ENCODE data around the gene FAM120C. TPM values are rescaled to one million over a fixed set of nuclear protein-coding genes. Genes with fewer than 3 reads are reported as not detected.

Gene FAM120C
- 3.7 TPM for polyA plus RNA-seq (2012; ENCODE audit: insufficient read depth, insufficient read length)

- no peak for DNase-seq (ENCODE audit: low read depth, low spot score)
Measured at GRCh38 chrX:54182864-54183613, at the start of gene FAM120C. FAM120C (minus strand) TSS chrX:54183254; CDS start chrX:54183198, 56 bp downstream.

DNA sequence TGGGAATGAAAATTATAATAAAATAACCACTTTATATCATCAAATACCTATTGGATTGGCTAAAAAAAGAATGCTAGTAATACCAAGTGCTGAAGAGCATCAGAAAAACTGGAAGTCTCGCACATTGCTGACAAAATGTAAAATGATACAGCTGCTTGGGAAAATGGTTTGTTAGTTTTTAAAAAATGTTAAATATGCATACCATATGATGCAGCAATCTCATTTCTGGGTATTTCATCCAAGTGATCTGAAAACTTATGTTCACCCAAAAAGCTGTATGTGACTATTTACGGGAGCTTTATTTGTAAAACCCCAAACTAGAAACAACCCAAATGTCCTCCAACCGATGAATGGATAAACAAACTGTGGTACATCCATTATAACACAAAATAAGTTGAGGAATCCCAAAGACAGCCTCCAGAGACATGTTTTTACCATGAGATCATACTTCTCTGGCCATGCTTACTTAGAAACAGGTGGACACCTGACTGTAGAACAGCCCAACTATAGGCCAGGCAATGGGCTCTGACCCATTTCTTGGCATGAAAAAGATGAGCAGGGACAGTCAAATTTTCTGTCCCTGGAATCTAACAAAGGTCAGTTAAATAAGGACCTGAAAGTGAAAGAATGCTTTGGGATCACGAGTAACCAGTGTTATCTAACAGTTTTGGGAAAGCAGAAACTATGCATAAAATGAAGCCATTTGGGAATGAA is 47.5 kb upstream of the FAM120C start:
- H3K4me3 ChIP-seq (ENCODE audit: low read length) = no peak overlapping the region
- DNase-seq (ENCODE audit: low read depth, low spot score) = no peak

More at GRCh38 chrX:54182864-54183613, at the start of gene FAM120C:
- H3K4me3 ChIP-seq (ENCODE audit: low read length) = peak within 1 kb of the TSS; percentile 71

GRCh38 chrX:54223581-54223980 is 40.5 kb upstream of the FAM120C start:
- no peak for DNase-seq (ENCODE audit: low read depth, low spot score)
- H3K4me3 ChIP-seq (ENCODE audit: low read length) = no peak overlapping the region

- DNase-seq (ENCODE audit: low read depth, low spot score) = no peak
- no peak overlapping the region for H3K4me3 ChIP-seq (ENCODE audit: low read length)
Measured at GRCh38 chrX:54213603-54214002, 30.5 kb upstream of the FAM120C start.

DNA sequence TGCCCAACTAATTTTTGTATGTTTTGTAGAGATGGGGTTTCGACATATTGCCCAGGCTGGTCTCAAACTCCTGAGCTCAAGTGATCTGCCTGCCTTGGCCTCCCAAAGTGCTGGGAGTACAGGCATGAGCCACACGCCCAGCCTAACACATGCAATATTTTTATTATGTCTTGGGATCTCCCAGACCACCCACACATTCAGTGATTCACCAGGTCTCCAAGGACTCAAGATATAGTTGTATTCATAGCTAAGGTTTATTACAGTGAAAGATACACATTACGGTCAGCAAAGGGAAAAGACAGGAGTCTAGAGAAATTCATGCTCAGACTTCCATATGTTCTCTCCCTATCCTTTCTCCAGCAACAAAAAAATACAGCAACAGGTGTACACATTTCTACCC is 25.5 kb upstream of the FAM120C start:
- H3K4me3 ChIP-seq (ENCODE audit: low read length) = no peak overlapping the region
- DNase-seq (ENCODE audit: low read depth, low spot score) = no peak

DNA sequence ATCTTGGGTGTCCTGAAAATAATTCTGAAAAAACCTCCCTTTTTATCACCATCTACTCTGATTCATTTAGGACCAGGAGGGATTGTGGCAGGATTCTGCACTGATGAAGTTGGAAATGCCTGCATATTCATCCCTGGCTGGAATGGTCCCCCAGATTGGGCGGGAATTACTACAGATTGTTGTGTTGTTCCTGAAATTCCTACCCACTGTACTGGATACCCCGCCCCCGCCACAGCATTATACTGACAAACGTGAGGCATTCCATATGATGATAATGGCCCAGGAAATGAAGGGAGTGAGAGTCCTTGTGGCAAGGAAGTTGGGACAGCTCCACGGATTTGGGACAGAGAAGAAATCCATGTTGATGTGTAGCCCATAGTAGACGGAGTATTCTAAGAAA is 15.2 kb upstream of the FAM120C start:
- no peak for DNase-seq (ENCODE audit: low read depth, low spot score)
- H3K4me3 ChIP-seq (ENCODE audit: low read length) = no peak overlapping the region

GRCh38 chrX:54194982-54195588 is 12.0 kb upstream of the FAM120C start:
- no peak overlapping the region for H3K4me3 ChIP-seq (ENCODE audit: low read length)
- no peak for DNase-seq (ENCODE audit: low read depth, low spot score)

- H3K4me3 ChIP-seq (ENCODE audit: low read length) = no peak overlapping the region
- DNase-seq (ENCODE audit: low read depth, low spot score) = no peak
Measured at GRCh38 chrX:54193085-54193821, 10.2 kb upstream of the FAM120C start.

GRCh38 chrX:54184474-54184873 is 1.4 kb upstream of the FAM120C start:
- no peak overlapping the region for H3K4me3 ChIP-seq (ENCODE audit: low read length)

DNA sequence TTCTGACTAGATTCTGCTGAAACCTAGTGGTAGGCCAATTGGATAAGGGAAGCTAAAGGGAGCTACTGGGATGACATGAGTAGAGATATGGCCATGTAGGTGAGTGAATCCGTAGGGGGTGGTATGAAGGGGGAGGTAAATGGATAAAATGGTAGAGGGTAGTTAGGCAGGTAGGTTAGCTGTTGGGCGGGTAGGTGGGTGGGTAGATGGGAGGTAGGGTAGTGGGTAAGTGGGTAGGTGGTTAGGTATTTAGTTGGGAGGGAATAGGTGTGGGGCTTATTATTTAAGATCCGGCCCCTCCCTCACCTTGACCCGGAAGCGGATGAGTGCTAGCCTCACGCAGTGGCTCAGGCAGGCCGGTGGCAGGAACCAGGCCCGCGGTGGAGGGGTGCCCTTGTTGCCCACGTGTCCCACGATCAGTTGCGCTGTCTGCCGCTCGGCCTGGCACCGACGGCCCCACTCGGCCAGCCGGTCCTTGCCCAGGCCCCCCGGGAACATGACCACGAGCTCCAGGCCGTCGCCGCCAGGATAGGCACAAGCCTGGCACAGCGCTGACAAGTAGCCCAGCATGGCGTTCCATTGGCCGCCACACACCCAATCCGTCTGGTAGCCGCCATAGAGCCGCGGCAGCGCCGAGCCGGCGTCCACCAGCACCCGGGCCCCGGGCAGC is 725 bp downstream of the FAM120C start:
- H3K4me3 ChIP-seq (ENCODE audit: low read length) = peak overlapping the region; percentile 71
- peak; percentile 52 for DNase-seq (ENCODE audit: low read depth, low spot score)

More at GRCh38 chrX:54184474-54184873, 1.4 kb upstream of the FAM120C start:
- DNase-seq (ENCODE audit: low read depth, low spot score) = no peak

- peak; percentile 51 for DNase-seq (ENCODE audit: low read depth, low spot score)
- peak overlapping the region; percentile 71 for H3K4me3 ChIP-seq (ENCODE audit: low read length)
Measured at GRCh38 chrX:54181202-54181953, 1.7 kb downstream of the FAM120C start.

DNA sequence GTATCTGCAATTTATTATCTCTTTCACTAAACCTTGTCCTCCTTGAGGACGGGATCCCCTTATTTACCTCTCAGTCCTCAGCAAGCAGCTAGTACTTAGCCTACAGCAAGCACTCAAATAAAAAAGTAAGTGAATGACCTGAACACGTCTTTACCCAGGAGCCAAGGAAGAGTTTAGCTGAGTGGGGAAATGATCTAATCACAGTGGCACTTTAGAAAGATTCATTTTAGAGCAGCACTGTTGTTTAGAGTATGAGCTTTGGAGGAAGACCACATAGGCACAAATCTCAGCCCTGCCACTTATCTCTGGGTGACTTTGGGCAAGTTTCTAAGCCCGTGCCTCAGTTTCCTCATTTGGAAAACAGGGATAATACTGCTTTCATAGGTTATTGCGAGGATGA is 2.7 kb downstream of the FAM120C start:
- DNase-seq (ENCODE audit: low read depth, low spot score) = no peak
- no peak overlapping the region for H3K4me3 ChIP-seq (ENCODE audit: low read length)

DNA sequence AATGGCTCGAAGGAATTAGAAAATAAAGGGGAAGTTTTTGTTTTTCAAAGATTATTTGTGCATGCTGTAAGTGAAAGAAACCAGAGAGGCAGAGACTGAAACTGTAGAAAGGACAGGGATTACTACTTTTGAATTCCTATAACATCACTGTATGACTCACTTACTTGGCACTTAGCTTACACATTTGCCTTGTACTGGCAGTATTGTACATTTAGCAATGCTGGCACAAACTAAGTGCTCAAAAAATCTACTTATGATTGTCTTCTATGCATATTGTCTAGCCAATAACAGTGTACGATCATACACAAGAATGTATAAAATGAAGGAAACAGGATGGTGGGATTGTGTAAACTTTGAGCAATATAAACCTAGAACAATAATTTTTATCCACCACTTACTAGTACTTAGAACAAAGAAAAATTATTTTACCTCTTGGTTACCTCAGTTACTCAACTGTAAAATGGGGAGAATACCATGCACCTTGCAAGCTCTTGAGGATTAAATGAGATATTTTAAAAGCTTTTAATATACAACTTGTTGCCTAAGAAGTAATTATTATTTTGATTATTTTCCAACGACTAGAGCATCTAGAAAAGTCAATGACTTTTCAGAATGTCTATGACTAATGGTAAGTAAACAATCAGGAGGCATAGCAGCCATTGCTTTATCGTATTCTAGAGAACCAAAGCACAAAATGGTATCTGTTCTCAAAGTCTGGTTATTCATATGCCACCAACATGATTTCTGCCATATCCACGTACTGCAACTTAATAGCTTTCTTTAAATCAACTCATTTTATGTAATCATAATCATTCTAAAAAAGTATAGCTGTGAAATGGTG is 4.7 kb downstream of the FAM120C start:
- no peak for DNase-seq (ENCODE audit: low read depth, low spot score)
- H3K4me3 ChIP-seq (ENCODE audit: low read length) = no peak overlapping the region

DNA sequence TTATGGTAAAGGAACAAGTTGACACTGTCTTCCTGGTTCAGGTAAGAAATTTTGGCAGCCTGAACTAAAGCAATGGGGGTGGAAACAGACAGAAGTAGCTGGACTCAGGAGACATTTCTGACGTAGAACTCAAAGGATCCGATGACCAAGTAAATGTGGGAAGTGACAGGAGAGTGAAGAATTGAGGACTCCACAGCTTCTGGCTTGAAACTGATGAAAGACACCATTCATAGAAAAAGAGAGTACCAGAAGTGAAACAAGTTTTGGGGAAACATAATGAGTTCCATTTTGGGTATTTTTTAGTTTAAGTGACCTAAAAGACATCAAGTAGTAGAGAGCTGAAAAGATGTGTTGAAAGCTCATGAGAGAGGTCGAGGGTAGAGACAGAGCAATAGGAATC is 5.7 kb downstream of the FAM120C start:
- DNase-seq (ENCODE audit: low read depth, low spot score) = no peak
- no peak overlapping the region for H3K4me3 ChIP-seq (ENCODE audit: low read length)

GRCh38 chrX:54173791-54174190 is 9.3 kb downstream of the FAM120C start:
- H3K4me3 ChIP-seq (ENCODE audit: low read length) = no peak overlapping the region
- no peak for DNase-seq (ENCODE audit: low read depth, low spot score)

GRCh38 chrX:54172455-54172854 is 10.6 kb downstream of the FAM120C start:
- no peak for DNase-seq (ENCODE audit: low read depth, low spot score)
- no peak overlapping the region for H3K4me3 ChIP-seq (ENCODE audit: low read length)

DNA sequence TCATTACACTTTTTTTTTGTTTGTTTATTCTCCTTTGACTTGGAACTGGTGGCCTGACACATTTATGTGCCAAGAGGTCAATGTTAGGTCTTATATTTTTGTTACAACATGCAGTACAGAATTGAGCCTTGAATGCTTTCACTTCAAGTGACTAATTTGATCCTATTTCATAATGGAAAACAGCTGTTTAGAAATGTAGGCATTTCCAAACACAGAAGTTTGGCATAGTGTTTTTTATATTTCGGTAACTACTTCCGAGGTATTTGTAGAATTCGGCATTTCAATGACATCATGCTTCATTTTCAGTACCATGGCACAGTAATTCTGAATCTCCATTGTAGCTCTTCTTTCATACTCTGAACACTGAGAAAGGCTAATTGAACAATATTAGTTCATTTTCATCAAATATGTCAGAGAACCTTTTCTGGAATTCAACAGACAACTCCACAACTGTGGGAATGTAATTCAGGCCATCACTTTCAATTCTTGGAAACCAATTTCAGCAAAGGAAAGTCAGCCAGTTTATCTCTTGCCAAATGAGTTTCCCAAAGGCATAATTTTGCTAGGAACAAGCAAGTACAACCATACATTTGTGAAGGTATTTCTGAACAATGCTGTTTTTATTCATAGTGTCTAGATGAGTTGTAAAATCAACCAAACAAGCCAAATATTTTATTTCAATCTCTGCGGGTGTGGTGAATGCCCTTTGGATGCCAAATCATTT is 11.4 kb downstream of the FAM120C start:
- no peak overlapping the region for H3K4me3 ChIP-seq (ENCODE audit: low read length)

More for the DNA sequence above, 11.4 kb downstream of the FAM120C start:
- DNase-seq (ENCODE audit: low read depth, low spot score) = no peak

All from Jurkat, Clone E6-1 (cell line).